Measurements from ENCODE around the gene ITPRID1.

- TF ChIP-seq CTCF (IDR thresholded peaks at IDR 0.05 in 4 of 5, conservative IDR thresholded peaks at IDR 0.05 in 1 of 5) (no peak), POLR2A (IDR thresholded peaks at IDR 0.05) (no peak)
Measured at GRCh38 chr7:31563951-31564350, 50.1 kb downstream of the ITPRID1 start.

Measured in gastrocnemius medialis (tissue), 4 donors.